Astrocyte (in vitro differentiated cells and primary cell): ENCODE measurements around the gene KRTAP5-8.

ENCODE experiments used
- CTCF ChIP-seq: IDR thresholded peaks from 2 replicates; pipeline ENCODE4 v1.5.1; 2011; ENCODE audit warnings: low read depth, mild to moderate bottlenecking, inconsistent platforms, low read length, moderate library complexity; ENCODE audit not compliant: insufficient read depth
- EZH2 ChIP-seq: IDR thresholded peaks from 2 replicates; pipeline ENCODE4 v1.6.1; 2012; ENCODE audit warnings: mild to moderate bottlenecking, low read length, inconsistent platforms; ENCODE audit not compliant: insufficient read depth

DNA sequence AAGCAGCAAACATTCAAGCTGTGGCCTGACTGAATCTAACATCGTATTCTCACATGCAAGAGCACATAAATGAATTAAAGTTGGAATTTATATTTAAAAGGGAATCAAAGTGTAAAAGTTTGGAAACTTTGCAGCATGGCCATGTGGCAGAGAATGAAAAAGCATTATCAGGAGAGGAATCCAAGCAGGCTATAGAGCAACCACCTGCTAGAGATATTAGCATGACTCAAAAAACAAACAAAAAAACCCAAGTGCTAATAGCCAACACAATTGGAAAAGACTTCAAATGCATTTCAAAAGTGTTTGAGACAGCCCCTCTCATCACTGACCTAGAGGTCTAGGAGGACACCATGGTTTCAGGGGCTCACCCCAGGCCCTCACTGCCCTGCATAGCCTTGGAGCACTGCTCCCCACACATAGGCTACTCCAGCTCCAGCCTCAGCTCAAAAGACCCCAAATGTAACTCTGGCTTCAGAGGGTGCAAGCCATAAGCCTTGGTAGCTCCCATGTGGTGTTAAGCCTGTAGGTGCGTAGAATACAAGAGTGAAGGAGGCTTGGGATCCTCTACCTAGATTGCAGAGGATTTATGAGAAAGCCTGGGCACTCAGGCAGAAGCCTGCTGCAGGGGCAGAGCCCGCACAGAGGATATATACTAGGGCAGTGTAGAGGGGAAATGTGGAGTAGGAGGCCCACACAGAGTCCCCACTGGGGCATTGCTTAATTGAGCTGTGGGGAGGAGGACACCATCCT, 12.5 kb upstream of the KRTAP5-8 start:
- TF ChIP-seq CTCF (no peak), EZH2 (no peak)
